ENCODE results near the gene GORASP2.

GORASP2 gene

DNA sequence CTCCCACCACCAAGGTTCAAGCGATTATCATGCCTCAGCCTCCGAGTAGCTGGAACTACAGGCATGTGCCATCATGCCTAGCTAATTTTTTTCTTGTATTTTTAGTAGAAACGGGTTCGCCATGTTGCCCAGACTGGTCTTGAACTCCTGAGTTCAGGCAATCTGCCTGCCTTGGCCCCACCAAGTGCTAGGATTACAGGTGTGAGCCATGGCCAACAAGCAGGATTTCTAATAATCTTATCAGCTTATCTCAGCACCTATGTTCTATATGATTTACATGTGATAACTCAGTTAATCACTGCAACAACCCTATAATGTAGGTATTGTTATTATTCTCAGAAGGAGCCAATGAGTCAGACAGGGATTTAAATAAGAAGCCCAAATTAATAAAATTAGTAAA is 80.3 kb downstream of the GORASP2 start:
- H3K4me3 ChIP-seq (ENCODE audit: low read depth in 1 of 2, low read length in 1 of 2), result no peak overlapping the region
- H3K27me3 ChIP-seq, result no peaks in the 10 kb centered on the region
- no peak overlapping the region for H3K27ac ChIP-seq
- TF ChIP-seq, protein P1, sequence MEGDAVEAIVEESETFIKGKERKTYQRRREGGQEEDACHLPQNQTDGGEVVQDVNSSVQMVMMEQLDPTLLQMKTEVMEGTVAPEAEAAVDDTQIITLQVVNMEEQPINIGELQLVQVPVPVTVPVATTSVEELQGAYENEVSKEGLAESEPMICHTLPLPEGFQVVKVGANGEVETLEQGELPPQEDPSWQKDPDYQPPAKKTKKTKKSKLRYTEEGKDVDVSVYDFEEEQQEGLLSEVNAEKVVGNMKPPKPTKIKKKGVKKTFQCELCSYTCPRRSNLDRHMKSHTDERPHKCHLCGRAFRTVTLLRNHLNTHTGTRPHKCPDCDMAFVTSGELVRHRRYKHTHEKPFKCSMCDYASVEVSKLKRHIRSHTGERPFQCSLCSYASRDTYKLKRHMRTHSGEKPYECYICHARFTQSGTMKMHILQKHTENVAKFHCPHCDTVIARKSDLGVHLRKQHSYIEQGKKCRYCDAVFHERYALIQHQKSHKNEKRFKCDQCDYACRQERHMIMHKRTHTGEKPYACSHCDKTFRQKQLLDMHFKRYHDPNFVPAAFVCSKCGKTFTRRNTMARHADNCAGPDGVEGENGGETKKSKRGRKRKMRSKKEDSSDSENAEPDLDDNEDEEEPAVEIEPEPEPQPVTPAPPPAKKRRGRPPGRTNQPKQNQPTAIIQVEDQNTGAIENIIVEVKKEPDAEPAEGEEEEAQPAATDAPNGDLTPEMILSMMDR (IDR thresholded peaks at IDR 0.05), result no peak
- peaks cover 53% of the 10 kb centered on the region for H3K36me3 ChIP-seq
- H3K9me3 ChIP-seq, result no peaks in the 10 kb centered on the region
- no peaks in the 10 kb centered on the region for H3K4me1 ChIP-seq (ENCODE audit: control insufficient read depth in 1 of 2, insufficient read depth in 1 of 2, low read depth in 1 of 2, low read length in 1 of 2)

DNA sequence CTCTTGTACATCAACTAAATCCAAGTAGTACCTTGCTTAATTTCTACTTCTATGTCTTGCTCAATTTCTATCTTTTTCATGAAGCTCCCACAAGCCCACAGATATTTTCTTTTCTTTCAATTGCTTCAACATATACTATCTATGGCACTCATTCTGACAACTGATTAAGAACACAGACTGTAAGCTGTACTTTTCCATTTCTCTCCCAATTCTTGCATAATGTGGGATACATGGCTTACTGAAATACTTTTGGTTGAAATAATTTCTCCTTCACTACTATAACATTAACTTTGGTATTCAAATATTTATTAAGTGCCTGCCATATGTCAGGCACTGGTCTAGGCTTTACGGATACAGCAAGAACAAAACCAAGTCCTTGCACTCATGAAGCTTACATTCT is 84.8 kb downstream of the GORASP2 start:
- Histone ChIP-seq H3K4me3 (ENCODE audit: low read depth in 1 of 2, low read length in 1 of 2) (no peak overlapping the region), H3K9me3 (no peaks in the 10 kb centered on the region), H3K27ac (no peak overlapping the region), H3K27me3 (no peaks in the 10 kb centered on the region), H3K4me1 (ENCODE audit: control insufficient read depth in 1 of 2, insufficient read depth in 1 of 2, low read depth in 1 of 2, low read length in 1 of 2) (no peaks in the 10 kb centered on the region), H3K36me3 (peaks cover 34% of the 10 kb centered on the region)
- TF ChIP-seq, protein P1 (IDR thresholded peaks at IDR 0.05), result no peak

DNA sequence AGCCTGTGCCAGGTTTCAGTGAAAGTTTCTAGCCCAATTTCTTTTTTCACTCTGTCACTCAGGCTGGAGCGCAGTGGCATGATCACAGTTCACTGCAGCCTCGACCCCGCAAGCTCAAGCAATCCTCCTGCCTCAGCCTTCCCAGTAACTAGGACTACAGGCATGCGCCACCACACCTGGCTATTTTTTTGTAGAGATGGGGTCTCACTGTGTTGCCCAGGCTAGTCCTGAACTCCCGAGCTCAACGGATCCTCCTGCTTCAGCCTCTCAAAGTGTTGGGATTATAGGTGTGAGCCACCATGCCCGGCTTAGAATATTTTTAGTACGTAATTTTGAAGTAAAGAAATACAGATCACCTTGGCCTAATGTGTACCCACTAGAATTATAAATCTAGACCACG is 87.1 kb downstream of the GORASP2 start:
- Histone ChIP-seq H3K4me1 (ENCODE audit: control insufficient read depth in 1 of 2, insufficient read depth in 1 of 2, low read depth in 1 of 2, low read length in 1 of 2) (no peaks in the 10 kb centered on the region), H3K9me3 (no peaks in the 10 kb centered on the region), H3K36me3 (peaks cover 20% of the 10 kb centered on the region), H3K27ac (no peak overlapping the region), H3K4me3 (ENCODE audit: low read depth in 1 of 2, low read length in 1 of 2) (no peak overlapping the region), H3K27me3 (no peaks in the 10 kb centered on the region)
- TF ChIP-seq, protein P1 (IDR thresholded peaks at IDR 0.05), result no peak
